A204.1 (cell line): ENCODE measurements around the gene ANGPTL1.
"Not testable (repeated sequence)": the region's sequence is repeated elsewhere in the genome, so short reads cannot be mapped to it uniquely, and the experiment has no call there.

Experiments
- FAIRE-seq: peaks from 2 replicates; lab custom pipeline; 2012; peaks lifted over from hg19 to GRCh38; lab: Jason Lieb, UNC

Gene ANGPTL1

DNA sequence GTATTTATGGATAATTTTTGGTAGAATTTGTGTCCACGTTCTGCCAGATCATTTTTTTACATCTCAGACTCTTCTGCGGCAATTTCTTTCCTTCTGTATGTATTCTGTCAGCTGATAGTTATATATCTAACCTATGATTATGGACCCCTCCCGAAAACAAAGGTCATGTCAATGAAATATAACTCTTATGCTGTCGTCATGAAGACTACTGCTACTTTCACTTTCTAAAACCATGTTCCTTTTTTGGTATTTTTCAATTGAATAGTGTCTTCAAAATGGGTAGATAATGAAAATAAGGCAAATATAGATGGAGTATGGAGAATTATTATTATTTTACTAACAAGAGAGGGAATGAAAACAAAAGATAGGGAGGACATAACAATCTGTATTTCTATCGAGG lies 3.2 kb downstream of the ANGPTL1 start:
- FAIRE-seq = peak; percentile 76

DNA sequence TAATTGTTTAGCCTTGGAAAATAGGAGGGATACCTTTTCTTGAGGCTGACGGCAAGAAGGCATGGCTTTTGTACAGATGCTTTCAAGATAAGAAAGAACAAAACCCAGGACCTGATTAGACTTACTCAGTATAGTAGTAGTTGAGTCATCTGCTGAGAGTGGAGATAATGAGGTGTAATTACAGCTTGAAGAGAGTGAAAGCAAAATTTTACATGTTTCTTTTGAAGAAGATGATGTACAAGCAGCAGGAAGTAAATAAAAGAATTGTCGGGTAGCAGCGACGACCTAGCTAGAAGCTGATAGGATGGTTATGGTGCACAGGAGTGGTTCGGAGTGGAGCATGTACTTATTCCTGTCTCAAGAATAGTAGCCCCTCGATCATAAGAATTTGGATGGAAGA lies 6.6 kb downstream of the ANGPTL1 start:
- no peak for FAIRE-seq

DNA sequence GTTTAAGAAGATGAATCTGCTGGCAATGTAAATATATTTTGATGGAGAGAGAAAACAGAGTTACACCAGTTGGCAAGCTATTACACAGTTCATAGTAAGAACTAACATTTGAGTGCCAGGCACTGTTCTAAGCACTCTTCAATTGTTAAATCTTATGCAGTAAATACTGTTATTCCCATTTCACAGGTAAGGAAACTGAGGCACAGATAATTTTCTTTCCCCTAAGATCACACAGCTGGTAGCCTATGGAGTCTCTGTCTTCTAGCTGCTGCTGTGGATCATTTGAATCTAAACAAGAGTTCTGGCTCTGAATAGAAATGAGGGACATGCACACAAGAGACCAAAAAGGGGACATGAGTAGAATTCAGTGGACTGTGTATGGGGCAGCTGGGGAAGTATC lies 8.0 kb downstream of the ANGPTL1 start:
- FAIRE-seq = no peak

DNA sequence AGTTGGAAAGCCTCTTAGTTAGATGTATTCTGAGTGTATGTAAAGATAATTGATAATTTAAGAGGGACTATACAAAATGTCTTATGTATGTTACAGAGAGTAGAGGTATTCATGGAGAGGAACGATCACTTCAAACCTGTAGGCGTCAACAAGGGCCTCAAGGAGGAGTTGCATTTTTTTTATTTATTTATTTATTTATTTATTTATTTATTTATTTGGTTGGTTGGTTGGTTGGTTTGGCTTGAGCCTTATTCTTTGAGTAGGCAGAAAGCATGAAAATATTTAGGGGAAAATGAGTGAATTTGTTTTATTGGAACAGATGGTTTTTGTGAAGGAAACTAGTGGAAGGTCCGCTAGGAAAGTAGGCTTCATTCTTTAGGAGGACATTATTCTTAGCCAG lies 8.5 kb downstream of the ANGPTL1 start:
- FAIRE-seq = no peak

DNA sequence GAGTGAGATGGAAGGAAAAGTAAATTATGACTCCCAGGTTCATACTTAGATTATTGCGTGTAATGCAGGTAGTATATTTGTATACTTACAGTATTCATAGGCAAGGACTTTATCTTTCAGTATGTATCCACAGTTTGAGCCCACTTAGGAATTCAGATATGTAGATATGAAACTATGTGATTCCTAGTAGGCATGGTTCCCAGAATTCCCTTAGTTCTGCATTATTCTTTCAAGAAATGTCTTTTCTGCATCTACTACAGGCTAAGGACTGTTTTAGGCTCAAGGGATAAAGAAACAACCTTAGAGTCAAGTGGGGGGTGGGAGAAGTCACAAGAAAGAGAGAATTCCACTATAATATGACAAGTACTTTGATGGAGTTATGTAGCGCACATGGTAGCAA lies 13.8 kb downstream of the ANGPTL1 start:
- FAIRE-seq = no peak

DNA sequence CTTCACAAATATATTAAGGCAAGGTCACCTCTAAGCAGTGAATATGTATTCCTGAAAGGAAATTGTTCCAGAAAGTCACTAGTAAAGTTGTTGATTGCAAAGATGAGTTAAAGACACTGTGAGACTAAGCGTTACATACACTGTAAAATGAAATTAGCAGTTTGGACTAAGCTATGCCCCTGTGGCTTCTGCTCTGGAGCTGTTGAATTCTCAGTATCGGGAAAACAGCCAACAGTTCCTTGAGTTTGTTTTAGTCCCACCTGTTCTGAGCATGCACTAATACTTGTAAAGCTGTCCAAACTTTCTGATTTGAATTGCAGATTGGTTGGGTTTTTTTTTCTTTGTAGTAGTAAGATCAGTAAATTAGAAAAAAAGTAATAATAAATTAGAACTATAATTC lies 21.0 kb downstream of the ANGPTL1 start:
- no peak for FAIRE-seq

DNA sequence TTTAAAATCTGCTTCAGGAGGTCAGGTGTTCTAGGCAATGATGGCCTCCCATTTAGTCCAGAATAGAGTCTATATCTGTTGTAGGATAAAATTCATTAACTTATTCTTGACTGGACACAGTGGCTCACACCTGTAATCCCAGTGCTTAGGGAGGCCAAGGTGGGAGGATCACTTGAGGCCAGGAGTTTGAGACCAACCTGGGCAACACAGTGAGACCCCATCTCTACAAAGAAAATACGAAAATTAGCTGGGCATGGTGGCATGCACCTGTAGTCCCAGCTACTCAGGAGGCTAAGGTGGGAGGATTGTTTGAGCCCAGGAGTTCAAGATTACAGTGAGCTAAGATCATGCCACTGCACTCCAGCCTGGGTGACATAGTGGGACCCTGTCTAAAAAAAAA lies 23.0 kb downstream of the ANGPTL1 start:
- FAIRE-seq = not testable (repeated sequence)

DNA sequence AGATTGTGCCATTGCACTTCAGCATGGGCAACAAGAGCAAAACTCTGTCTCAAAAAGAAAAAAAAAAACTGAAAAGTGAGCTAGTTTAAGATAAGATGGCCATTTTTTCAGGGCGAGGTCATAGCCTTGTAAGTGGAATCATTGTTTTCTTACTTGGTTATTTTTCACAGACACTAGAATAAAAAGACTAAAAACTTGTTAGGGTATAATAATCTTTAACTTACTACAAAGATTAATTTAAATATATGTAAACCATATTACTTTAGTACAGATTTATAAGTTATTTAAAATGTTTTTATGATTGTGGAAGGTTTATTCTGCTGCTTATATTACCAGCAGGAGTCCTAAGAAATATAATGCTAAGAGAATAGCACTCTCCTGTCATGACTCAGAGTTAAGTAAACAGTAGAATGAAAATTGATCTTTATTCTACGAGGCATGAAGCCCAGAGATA lies 23.5 kb downstream of the ANGPTL1 start:
- FAIRE-seq = no peak

DNA sequence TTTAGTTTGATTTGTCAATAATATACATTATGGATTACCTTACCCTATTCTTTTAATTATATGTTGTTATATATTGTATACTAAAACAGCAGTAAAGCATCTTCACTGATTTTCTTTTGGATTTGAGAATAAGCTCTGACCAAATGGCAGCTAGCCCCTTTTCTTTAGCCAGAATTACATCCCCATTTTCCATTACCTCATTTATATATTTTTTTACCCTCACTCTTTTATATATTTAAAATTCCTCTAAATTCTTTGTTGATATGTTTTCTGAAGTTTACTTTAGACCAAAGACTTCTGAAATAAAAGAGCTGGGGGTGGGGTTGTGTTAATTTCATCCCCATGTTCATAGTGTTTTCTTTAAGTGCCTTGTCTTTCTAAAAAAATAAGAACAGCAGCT lies 24.6 kb downstream of the ANGPTL1 start:
- FAIRE-seq = no peak

DNA sequence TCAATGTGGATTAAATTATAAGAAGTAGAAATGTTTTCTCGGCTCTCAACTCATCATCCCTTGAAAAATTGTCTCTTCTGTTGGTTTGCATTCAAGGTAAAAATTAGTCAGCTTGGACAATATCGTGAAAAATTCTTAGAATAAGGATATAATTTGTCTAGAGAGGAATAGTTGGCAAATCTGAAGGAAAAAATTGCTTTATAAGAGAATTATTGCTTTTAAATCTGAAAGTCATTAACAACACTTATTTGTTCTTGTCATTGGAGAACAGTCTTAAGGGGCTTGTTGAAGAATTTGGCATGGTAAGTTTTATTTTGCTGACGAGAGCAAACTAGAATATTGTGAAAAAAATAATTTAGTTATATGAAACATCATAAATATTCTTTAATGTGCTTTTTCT lies 26.4 kb downstream of the ANGPTL1 start:
- FAIRE-seq = no peak

DNA sequence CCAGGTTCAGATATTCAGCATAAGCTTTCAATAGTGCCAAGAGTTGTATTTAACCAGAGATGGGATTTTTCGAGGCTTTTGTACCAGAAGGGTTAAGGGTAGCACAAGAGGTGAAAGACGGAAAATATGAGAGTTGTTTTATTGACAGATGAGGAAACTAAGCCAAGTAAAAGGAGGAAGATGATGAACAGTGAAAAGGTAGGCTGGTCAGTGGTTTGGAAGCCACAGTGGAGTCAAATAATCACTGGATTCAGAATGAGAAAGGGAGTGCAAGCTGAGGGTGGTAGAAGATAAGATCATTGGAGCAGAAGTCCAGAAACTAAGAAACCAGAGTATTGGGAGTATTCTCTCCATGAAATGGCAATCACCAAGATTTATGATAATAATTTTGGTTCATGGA lies 45.7 kb downstream of the ANGPTL1 start:
- FAIRE-seq = no peak

DNA sequence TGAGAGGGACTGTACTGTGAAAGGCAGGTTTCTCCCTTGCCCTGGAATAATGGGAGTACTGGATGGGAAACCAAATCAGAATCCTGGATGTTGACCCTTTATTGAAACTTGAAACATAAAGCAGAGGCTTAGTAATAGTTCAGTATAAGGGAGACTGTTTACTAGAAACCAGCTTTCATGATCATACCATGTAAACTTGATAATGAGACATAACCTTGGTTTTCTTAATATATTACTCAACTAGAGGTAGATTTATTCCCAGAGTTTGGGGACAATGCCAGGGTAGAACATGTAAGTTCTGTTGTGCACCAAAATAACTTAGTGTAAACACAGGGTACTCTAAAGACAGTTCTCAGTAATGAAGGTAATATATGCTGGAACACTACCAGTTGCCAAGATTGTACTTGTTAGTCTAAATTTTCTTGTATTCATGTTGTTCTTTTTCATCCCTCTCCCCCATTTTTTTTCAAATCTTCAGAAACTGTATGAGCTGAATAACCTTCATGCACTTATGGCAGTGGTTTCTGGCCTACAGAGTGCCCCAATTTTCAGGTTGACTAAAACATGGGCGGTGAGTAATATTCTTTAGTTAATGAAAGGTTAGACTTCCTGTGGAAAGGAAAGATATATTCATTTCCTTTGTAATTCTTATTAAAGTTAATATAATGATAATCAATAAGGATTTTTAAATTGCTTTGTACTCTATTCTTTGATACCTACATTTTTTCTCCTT lies 49.6 kb downstream of the ANGPTL1 start:
- no peak for FAIRE-seq

DNA sequence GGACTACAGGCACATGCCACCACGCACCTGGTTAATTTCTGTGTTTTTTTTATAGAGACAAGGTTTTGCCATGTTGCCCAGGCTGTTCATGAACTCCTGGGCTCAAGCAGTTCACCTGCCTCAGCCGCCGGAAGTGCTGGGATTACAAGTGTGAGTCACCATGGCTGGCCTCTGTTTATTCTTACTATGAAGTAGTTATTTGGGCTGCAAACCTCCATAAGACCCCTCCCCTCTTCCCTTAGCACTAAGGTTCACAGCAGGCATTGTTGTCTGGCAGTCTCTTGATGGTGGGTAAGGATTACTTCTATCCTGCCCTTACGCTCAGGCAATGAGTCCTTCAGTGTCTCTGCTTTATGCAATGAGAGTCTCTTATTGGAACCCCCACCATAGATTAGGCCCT lies 51.8 kb downstream of the ANGPTL1 start:
- FAIRE-seq = no peak

DNA sequence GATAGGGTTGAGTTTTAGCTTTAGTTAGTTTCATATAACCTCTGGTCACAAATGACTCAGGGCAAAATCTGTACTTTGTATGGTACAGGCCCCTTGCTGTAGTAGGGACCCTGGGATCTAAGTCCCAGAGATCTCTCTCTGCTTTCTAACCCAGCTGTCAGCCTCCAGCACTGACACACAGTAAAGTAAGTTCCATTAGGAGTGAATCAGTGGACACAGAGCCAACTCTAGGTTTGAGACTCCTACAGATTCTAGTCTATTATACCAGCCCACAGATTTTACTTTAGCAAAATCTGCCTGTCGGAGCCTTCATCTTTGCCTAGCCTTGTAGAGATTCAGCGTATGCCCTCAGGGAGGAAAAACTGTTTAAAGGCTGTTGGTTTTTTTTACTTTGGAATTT lies 52.5 kb downstream of the ANGPTL1 start:
- no peak for FAIRE-seq

DNA sequence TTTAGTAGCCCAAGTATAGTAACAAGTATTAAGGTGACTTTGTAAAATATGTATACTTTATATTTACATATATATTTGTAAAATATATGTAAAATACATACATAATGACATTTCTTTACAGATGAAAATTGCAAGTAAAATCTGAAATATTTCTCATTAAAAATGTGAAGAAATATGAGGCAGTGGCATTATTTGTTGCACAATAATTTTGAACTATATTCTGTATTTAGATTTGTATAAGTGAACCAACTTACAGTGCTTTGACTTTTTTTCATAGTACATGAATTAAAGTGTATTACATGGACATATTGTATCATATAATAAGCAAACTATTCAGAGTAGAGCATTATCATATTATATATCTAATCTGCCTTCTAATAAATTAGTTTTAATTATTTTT lies 60.3 kb downstream of the ANGPTL1 start:
- peak; percentile 63 for FAIRE-seq

DNA sequence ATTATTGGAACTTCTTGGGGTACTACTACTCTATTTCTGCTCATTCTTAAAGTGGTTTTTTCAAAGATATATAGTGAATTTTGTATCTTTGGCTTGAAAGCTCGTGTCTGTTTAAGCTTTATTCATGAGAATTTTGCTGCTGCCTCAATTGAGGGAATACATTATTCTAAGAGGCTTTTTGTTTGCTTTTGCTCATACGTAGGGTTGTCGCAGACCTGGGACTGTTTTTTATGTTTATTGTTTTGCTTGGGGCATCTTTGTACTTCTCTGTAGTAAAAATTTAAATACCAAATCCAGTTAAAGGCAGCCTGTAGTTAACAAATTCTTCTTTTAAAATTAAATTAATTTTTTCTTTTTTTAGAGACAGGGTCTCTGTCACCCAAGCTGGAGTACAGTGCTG lies 62.3 kb downstream of the ANGPTL1 start:
- no peak for FAIRE-seq

DNA sequence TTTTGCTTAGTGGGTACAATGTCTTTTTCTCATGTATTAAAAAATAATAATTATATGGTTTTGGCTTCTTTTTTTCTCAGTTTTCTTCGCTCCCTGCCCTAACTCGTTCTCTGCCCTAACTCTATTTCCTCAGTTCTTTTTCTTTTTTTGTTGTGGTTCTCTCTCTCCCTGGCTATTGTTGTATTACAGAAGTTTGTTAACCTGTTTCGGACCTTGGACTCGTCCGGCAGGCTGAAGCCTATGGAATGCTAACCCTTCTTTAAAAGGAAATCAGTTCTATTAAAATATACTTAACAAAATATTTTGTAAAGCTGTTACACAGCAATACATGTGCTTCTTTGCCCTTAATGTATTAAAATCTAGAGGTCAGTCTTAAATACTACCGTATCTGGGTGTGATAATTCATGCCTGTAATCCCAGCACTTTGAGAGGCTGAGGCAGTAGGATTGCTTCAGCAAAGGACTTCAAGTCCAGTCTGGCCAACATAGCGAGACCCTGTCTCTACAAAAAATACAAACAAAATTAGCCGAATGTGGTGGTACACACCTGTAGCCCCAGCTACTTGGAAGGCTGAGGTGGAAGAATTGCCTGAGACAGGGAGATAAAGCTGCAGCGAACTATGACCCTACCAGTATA lies 64.1 kb downstream of the ANGPTL1 start:
- no peak for FAIRE-seq

DNA sequence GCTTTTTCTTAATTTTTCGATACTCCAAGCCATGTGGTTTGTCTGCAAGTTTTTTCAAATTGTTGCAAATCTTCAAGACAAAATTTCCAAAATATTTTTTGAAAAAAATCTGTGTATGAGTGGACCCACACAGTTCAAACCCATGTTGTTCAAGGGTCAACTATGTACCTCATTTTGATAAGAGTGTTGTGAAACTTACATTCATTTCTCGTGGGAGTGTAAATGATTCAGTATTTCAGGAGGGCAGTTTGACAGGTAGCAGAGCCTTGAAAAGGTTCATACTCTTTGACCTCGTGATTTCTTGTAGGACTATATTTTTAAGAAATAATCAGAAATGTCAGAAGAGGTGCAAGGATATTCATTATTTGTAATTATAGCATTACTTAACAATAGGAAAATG lies 68.0 kb downstream of the ANGPTL1 start:
- no peak for FAIRE-seq
